NCI-H1105 (cell line): ENCODE results near the gene PAN3.
"Not testable (repeated sequence)": the region's sequence is repeated elsewhere in the genome, so short reads cannot be mapped to it uniquely, and the experiment has no call there.

Source experiments
- DNase-seq: peaks from one replicate; lab custom pipeline; 2025; lab: John Stamatoyannopoulos, UW

PAN3 gene, protein sequence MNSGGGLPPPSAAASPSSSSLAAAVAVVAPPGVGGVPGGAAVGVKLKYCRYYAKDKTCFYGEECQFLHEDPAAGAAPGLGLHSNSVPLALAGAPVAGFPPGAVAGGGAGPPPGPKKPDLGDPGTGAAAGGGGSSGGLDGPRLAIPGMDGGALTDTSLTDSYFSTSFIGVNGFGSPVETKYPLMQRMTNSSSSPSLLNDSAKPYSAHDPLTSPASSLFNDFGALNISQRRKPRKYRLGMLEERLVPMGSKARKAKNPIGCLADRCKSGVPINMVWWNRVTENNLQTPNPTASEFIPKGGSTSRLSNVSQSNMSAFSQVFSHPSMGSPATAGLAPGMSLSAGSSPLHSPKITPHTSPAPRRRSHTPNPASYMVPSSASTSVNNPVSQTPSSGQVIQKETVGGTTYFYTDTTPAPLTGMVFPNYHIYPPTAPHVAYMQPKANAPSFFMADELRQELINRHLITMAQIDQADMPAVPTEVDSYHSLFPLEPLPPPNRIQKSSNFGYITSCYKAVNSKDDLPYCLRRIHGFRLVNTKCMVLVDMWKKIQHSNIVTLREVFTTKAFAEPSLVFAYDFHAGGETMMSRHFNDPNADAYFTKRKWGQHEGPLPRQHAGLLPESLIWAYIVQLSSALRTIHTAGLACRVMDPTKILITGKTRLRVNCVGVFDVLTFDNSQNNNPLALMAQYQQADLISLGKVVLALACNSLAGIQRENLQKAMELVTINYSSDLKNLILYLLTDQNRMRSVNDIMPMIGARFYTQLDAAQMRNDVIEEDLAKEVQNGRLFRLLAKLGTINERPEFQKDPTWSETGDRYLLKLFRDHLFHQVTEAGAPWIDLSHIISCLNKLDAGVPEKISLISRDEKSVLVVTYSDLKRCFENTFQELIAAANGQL

DNA sequence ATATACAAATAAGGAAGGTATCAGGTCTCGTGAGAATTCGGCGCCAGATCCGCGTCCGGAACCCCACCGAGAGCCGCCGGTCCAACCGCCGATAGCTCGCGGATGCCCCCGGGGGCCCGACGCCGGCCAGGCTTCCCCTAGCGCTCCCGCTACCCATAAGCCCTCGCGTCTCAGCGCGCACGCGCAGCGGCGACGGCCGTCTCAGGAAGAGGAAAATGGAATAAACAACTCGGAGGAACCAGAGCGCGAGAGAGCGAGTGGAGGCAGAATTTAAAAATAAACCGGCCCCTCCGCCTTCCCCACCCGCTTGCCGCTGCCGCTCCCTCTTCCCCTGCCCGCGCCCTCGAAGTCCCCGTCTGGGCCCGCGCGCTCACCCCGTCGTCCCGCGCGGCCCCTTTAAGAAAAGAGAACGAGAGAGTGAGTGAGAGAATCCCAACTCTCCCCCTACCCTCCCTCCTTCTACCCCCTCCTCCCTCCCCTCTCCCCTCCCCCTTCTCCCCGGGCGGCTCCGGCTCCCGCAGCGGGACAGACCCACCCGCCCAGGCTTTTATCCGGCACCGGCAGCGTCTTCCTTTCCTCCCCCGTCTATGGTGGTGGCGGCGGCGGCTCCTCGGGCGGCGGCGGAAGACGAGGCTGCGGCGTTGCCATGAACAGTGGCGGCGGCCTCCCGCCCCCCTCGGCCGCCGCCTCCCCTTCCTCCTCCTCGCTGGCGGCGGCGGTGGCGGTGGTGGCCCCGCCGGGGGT lies at the start of gene PAN3:
PAN3 (plus strand) TSS at position 534 of the 744 bp plus-strand sequence; CDS start at position 647, 113 bp downstream.
- peak; percentile 62 for DNase-seq

DNA sequence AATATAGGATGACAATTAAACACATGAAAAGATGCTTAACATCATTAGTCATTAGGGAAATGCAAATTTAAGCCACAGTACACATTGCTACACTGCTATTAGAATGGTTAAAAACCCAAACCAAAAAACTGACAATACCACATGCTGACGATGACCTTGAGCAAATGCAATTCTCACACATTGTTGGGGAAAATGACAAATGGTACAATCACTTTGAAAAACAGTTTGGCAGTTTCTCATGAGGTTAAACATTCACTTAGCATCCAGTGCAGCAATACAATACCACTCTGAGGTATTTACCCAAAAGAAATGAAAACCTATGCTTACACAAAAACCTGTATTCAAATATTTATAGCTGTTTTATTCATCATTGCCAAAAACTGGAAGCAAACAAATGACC lies 49.3 kb upstream of the PAN3 start:
- no peak for DNase-seq

DNA sequence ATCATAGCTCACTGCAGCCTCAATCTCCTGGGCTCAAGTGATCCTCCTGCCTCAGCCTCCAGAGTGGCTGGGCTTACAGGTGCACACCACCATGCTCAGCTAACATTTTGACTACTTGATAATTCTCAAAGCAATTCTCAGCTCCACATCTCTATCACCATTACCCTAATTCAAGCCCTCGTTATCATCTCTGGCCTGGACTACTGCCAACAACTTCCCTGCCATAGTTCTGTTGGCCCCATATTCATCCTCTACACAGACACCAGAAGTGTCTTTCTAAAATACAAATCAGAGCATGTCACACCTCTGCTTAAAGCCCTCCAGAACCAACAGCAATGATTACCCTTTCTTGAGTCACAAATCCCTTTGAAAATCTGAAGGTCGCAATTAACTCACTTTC lies 45.9 kb upstream of the PAN3 start:
- no peak for DNase-seq

GRCh38 chr13:28093881-28094280 lies 44.5 kb upstream of the PAN3 start:
- DNase-seq: no peak

GRCh38 chr13:28094306-28094705 lies 44.0 kb upstream of the PAN3 start:
- no peak for DNase-seq

GRCh38 chr13:28097503-28097902 lies 40.8 kb upstream of the PAN3 start:
- DNase-seq: no peak

DNA sequence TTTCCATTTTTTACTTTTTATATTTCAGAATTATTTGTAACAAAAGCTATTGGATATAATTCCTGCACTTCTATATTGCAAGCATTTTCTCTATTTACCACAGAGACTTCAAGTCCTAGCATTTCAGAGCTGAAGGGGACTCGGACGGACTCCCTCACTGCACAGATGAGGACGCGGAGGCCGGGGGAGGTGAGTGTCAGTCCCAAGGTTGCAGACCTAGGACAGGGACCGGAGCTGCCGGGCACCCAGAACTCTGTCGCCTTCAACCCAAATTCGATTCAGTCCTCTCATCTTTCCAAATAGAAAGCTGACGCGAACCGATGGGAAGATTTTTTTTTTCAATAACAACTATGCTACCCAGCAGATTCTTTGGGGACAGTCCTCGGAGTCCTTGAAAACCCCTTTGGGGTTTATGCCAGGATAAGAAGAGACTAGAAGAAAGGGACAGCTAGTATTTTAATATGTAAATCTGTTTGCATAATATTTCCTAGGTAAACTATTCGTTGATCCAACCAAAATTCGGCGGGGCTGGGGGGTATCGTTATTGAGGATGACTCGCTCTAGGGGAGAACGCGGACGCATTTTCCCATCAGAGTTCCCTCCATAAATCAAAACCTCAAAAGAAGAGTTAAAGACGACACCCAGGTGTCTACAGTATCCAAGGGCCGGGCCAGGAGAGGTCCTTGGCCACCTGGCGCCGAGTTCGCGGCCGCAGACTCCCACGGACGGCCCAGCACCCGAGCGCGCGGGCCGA lies 38.8 kb upstream of the PAN3 start:
- DNase-seq: no peak

DNA sequence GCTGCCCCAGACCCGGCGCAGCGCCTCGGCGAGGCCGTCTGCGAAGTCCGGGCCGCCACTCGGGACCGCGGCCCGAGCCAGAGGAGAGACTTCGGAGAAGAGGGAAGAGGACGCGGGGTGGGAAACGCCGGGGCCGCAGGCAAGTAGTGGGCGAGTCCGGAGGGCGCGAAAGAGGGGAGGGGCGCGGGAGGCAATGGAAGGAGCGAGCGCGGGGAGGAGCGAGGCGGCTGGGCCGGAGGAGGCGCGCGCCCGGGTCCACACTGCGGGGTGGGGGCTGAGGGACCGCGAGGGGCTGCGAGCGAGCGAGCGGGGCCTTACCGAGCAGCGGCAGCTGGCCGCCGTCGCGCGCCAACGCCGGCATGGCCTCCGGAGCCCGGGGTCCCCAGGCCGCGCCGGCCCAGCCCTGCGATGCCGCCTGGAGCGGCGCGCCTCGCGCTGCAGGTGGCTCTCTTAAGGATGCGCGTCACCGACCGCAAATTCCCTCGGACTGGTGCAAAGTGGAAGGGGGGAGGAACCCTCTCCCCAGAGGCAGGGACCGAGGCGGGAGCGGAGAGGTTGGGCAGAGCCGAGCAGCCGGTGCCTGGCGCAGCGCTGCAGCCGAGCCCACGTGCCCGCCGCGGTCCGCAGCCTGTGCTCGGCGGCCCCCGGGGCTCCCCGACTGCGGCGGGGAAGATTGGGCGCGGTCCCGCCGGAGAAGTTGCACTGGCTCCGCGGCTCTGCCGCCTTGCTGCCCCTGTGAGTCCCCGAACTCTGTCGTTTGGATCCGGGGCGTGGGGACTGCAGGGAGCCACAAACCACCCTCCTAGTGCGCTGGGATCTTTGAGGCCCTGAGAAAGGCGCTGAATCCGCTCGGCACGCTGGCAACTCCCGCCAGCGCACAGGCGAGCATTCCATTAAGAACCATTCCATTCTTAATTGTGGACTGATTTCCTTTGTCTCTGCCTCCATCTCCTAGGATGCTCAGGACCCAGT lies 37.9 kb upstream of the PAN3 start, which contains the start of gene FLT3:
FLT3 (minus strand) TSS at position 427 of the 972 bp plus-strand sequence; CDS start at position 361, 66 bp downstream.
- no peak for DNase-seq

DNA sequence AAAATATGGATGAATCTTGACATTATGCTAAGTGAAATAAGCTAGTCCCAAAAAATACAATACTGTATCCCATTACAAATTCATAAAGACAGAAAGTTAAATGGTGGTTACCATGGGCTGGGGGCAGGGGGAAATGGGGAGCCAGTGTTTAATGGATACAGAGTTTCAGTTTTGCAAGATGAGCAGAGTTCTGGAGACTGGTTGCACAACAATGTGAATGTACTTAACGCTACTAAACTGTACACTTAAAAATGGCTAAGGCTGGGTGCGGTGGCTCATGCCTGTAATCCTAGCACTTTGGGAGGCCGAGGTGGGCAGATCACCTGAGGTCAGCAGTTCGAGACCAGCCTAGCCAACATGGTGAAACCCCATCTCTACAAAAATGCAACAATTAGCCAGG lies 36.5 kb upstream of the PAN3 start:
- not testable (repeated sequence) for DNase-seq

DNA sequence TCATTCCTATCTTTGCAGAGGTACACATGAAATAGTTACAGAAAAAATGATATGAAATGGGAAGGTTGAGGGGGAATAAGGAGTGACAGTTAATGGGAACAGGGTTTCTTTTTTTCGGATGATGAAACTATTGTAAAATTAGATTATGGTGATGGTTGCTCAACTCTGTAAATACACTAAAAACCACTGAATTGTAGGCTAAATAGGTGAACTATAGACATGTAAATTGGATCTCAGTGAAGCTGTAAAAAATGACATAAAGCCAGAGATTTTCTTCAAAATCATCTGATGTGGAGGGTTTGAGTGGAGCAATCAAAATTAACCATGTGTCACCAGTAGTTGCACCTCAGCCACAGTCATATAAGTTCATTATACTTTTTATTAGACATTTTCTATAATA lies 31.4 kb upstream of the PAN3 start:
- DNase-seq: no peak

GRCh38 chr13:28110414-28110813 lies 27.9 kb upstream of the PAN3 start:
- DNase-seq: no peak

- DNase-seq: no peak
These were observed 21.6 kb upstream of the PAN3 start for GRCh38 chr13:28116736-28117135.

GRCh38 chr13:28117689-28118377 lies 20.5 kb upstream of the PAN3 start:
- DNase-seq: no peak

- DNase-seq: no peak
These were observed 18.0 kb upstream of the PAN3 start for GRCh38 chr13:28120317-28120716.

DNA sequence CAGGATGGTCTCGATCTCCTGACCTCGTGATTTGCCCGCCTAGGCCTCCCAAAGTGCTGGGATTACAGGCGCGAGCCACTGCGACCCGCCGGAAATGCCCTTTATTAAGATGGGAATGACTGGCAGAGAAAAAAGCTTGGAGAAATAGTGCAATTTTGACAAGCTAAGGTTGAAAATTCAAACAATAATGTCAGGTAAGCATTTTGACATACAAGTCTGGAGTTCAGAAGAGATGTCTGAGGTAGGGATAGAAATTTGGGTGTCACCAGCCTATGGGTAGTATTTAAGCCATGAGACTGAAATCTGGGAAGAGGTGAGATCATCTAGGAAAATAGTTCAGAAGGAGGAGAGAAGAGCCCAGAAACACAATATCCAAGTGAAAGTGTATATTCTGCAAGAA lies 17.1 kb upstream of the PAN3 start:
- no peak for DNase-seq

GRCh38 chr13:28128030-28128429 lies 10.3 kb upstream of the PAN3 start:
- DNase-seq: no peak

- no peak for DNase-seq
These were observed 9.4 kb upstream of the PAN3 start for GRCh38 chr13:28128926-28129325.

DNA sequence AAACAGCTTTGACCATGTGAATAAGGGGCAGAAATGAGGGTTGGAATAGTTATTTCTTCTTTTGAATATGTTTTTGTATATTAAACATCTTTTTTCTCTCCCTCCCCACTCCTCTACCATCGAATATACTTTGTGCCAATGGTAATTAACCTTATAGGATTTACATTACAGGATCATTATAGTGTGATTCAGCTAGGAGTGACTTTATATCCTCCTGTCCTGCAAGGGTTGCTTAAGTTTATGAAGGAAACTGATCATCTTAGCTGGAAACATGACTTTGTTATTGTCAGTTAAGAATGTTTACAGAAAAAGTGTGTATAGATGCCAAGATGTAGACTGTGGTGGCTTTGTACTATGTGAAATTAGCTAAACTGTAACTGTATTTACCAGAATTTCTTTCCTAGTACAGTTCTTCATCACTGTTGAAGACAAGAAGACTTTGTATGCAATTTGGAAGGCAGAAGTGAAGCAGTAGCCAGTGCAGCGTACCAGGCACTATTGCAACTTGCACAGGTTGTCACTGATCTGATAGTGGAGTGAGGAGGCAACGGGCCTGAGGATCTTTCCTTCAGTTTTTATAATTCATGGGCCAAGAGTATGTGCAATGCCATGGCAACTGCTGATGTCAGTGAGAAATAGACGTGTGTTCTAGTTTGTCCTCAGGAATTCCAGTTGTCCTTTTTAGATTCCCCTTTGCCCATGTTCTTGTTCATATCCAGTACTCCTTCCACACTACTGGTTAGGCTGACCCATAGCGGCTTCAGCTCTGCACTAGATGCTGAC lies 8.2 kb upstream of the PAN3 start:
- no peak for DNase-seq

DNA sequence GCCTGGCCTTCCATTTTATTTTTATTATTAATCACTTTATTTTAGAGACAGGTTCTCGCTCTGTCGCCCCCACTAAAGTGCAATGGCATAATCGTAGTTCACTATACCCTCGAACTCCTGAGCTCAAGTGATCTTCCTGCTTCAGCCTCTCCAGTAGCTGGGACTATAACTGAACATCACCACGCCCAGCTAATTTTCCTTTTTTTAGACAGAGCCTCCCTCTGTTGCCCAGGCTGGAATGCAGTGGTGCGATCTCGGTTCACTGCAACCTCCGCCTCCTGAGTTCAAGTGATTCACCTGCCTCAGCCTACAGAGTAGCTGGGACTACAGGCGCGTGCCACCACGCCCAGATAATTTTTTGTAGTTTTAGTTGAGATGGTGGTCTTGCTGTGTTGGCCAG lies 6.7 kb upstream of the PAN3 start:
- DNase-seq: no peak
